CD14-positive monocyte (primary cell): ENCODE data around the gene ORAI3. TPM values are rescaled to one million over a fixed set of nuclear protein-coding genes. Genes with fewer than 3 reads are reported as not detected.

ENCODE experiments used
- DNase-seq, 3 donors: peaks; one replicate each; pipeline ENCODE4 v3.0.0-alpha.2; 2011 to 2022
- H2AFZ ChIP-seq: 2 replicates; pipeline ENCODE4 v1.6.0; 2012; ENCODE audit warnings: mild to moderate bottlenecking, low read depth, low read length, inconsistent platforms; ENCODE audit not compliant: insufficient read depth, poor library complexity, severe bottlenecking
- H3K27ac ChIP-seq, 2 donors: 1 replicate in 1 of 2; 2 replicates in 1 of 2; pipeline ENCODE4 v1.5.1; 2012 to 2013; ENCODE audit warnings: low read length in 2 of 2, control low read depth in 1 of 2, inconsistent platforms in 1 of 2, low read depth in 1 of 2, mild to moderate bottlenecking in 1 of 2
- H3K27me3 ChIP-seq, 2 donors: one replicate each; pipeline versions ENCODE4 v1.6.0 to v1.6.1; 2011 to 2013; ENCODE audit warnings: low read length in 2 of 2; ENCODE audit not compliant: control insufficient read depth in 2 of 2, insufficient read depth in 2 of 2
- H3K36me3 ChIP-seq, 2 donors: replicated peaks in 1 of 2; 1 replicate in 1 of 2; 2 replicates in 1 of 2; pipeline versions ENCODE4 v1.5.1 to v1.6.1; 2012 to 2013; ENCODE audit warnings: low read length in 2 of 2, control low read depth in 1 of 2, inconsistent platforms in 1 of 2, mild to moderate bottlenecking in 1 of 2; ENCODE audit not compliant: insufficient read depth in 2 of 2, control insufficient read depth in 1 of 2
- H3K4me1 ChIP-seq, 2 donors: 1 replicate in 1 of 2; 2 replicates in 1 of 2; pipeline versions ENCODE4 v1.5.1 to v1.6.1; 2012 to 2013; ENCODE audit warnings: low read length in 2 of 2, control low read depth in 1 of 2, inconsistent platforms in 1 of 2, mild to moderate bottlenecking in 1 of 2, moderate library complexity in 1 of 2; ENCODE audit not compliant: insufficient read depth in 2 of 2, control insufficient read depth in 1 of 2
- H3K4me2 ChIP-seq: replicated peaks from 2 replicates; pipeline ENCODE3; 2012; ENCODE audit warnings: low read length, moderate library complexity, mild to moderate bottlenecking; ENCODE audit not compliant: poor library complexity, severe bottlenecking; ENCODE audit errors: extremely low read depth
- H3K4me3 ChIP-seq, 3 experiments: fragments of 200-600 bp in 1 of 3; sonication (generic) in 1 of 3; replicated peaks in 1 of 3; 1 replicate in 2 of 3; 2 replicates in 1 of 3; pipeline ENCODE4 v1.5.1; 2011 to 2013; ENCODE audit warnings: low read length in 3 of 3, mild to moderate bottlenecking in 3 of 3, control low read depth in 2 of 3, low read depth in 2 of 3, inconsistent platforms in 1 of 3, moderate library complexity in 1 of 3
- H3K79me2 ChIP-seq: 2 replicates; pipeline ENCODE4 v1.6.0; 2012; ENCODE audit warnings: mild to moderate bottlenecking, control low read depth, inconsistent platforms, low read length, moderate library complexity; ENCODE audit not compliant: insufficient read depth
- H3K9ac ChIP-seq: 2 replicates; pipeline ENCODE4 v1.6.0; 2017; ENCODE audit warnings: low read length, mild to moderate bottlenecking; ENCODE audit not compliant: insufficient read depth, poor library complexity, severe bottlenecking
- H3K9me3 ChIP-seq, 2 donors: replicated peaks in 1 of 2; 1 replicate in 1 of 2; 2 replicates in 1 of 2; pipeline versions ENCODE4 v1.5.1 to v1.6.1; 2012 to 2013; ENCODE audit warnings: low read length in 2 of 2, control low read depth in 1 of 2; ENCODE audit not compliant: control insufficient read depth in 1 of 2, insufficient read depth in 1 of 2
- H4K20me1 ChIP-seq: 2 replicates; pipeline ENCODE4 v1.6.0; 2012; ENCODE audit warnings: mild to moderate bottlenecking, low read length, control low read depth, moderate library complexity; ENCODE audit not compliant: insufficient read depth
- H3K27ac Mint-ChIP-seq, 7 donors: one replicate each; pipeline ENCODE4 v1.8.0; 2020; ENCODE audit warnings: mild to moderate bottlenecking in 7 of 7, mixed read lengths in 7 of 7, moderate library complexity in 6 of 7, inconsistent platforms in 2 of 7
- H3K27me3 Mint-ChIP-seq, 3 donors: one replicate each; pipeline ENCODE4 v1.8.0; 2021 to 2022; ENCODE audit warnings: low read depth in 3 of 3, mild to moderate bottlenecking in 3 of 3, mixed read lengths in 3 of 3, moderate library complexity in 3 of 3, inconsistent platforms in 1 of 3
- H3K36me3 Mint-ChIP-seq, 2 donors: one replicate each; pipeline ENCODE4 v1.8.0; 2020; ENCODE audit warnings: mixed read lengths in 2 of 2, inconsistent platforms in 1 of 2, mild to moderate bottlenecking in 1 of 2
- H3K4me1 Mint-ChIP-seq: one replicate; pipeline ENCODE4 v1.8.0; 2020; ENCODE audit warnings: mild to moderate bottlenecking, mixed read lengths
- H3K4me3 Mint-ChIP-seq, 2 donors: one replicate each; pipeline ENCODE4 v1.8.0; 2020; ENCODE audit warnings: mild to moderate bottlenecking in 2 of 2, mixed read lengths in 2 of 2, moderate library complexity in 1 of 2
- H3K9me3 Mint-ChIP-seq, 7 donors: one replicate each; pipeline ENCODE4 v1.8.0; 2020 to 2022; ENCODE audit warnings: mixed read lengths in 7 of 7, mild to moderate bottlenecking in 6 of 7, moderate library complexity in 6 of 7, inconsistent platforms in 2 of 7
- CTCF ChIP-seq: fragments of 200-600 bp; IDR thresholded peaks from one replicate; pipeline ENCODE4 v1.8.0; 2022; ENCODE audit warnings: antibody characterized with exemption, mild to moderate bottlenecking
- WGBS: methylation state at CpG from one replicate; pipeline ENCODE4 v1.1.5; 2013; ENCODE audit warnings: missing lambda C conversion rate; ENCODE audit not compliant: insufficient coverage; 5-methylcytosine and 5-hydroxymethylcytosine counted together
- intact Hi-C, 2 donors: fragments of 100-400 bp; cut with micrococcal nuclease; formaldehyde crosslinking; loops; one replicate each; pipeline versions ENCODE4 v1.15.0 to v1.15.1; 2023
- polyA plus RNA-seq, 3 donors: library from polyadenylated mRNA; depleted of rRNA in 1 of 3; unstranded in 2 of 3; stranded (reverse) in 1 of 3; fragments of 300-500 nt in 2 of 3; fragments of >200 nt in 1 of 3; fragmentation: Illumina TruSeq in 2 of 3; gene quantifications; 1 replicate in 2 of 3; 2 replicates in 1 of 3; pipeline ENCODE4 v1.2.3, GENCODE V29; 2012 to 2021

ORAI3 gene
- polyA plus RNA-seq, 3 donors, result 34.3 to 80.3 (median 76.8) TPM

- no peaks in the 10 kb centered on the region for H3K36me3 Mint-ChIP-seq
- Histone ChIP-seq H3K4me2 (no peak overlapping the region), H3K4me3 (no peak overlapping the region), H2AFZ (no peak overlapping the region), H3K4me1 (peaks cover 13 to 17% of the 10 kb centered on the region in 2 donors), H3K9me3 (no peaks in the 10 kb centered on the region), H3K27ac (no peak overlapping the region), H3K9ac (no peak overlapping the region), H3K79me2 (no peaks in the 10 kb centered on the region), H3K36me3 (no peaks in the 10 kb centered on the region), H4K20me1 (no peaks in the 10 kb centered on the region), H3K27me3 (peaks cover 0 to 3% of the 10 kb centered on the region in 2 donors)
- H3K27ac Mint-ChIP-seq, result peak overlapping the region in 1 of 7 donors; percentile 79
- DNase-seq, result no peak
- no peak overlapping the region for H3K4me3 Mint-ChIP-seq
- H3K9me3 Mint-ChIP-seq, result no peaks in the 10 kb centered on the region
- no peak for TF ChIP-seq CTCF
- H3K27me3 Mint-ChIP-seq, result peaks cover 2 to 24% (median 8%) of the 10 kb centered on the region in 3 donors
- intact Hi-C loops, result no loop called here
- WGBS, result 78% methylated on average over 14 of the region's 16 CpGs
- peaks cover 12% of the 10 kb centered on the region for H3K4me1 Mint-ChIP-seq
These were observed 52.8 kb downstream of the ORAI3 start for GRCh38 chr16:31001507-31002249.

GRCh38 chr16:31002250-31002700 is 53.4 kb downstream of the ORAI3 start:
- Mint-ChIP-seq H3K4me3 (no peak overlapping the region), H3K36me3 (no peaks in the 10 kb centered on the region), H3K9me3 (no peaks in the 10 kb centered on the region), H3K27ac (peak overlapping the region in 1 of 7 donors; percentile 79), H3K27me3 (peaks cover 3 to 29% (median 11%) of the 10 kb centered on the region in 3 donors), H3K4me1 (peaks cover 9% of the 10 kb centered on the region)
- intact Hi-C loops, result no loop called here
- peaks cover 10 to 11% of the 10 kb centered on the region in 2 donors for H3K4me1 ChIP-seq
- H4K20me1 ChIP-seq, result no peaks in the 10 kb centered on the region
- H3K27me3 ChIP-seq, result peaks cover 0 to 6% of the 10 kb centered on the region in 2 donors
- no peak for TF ChIP-seq CTCF
- no peak overlapping the region for H3K27ac ChIP-seq
- H3K4me2 ChIP-seq, result no peak overlapping the region
- WGBS, result 97% methylated on average over 10 of the region's 10 CpGs
- no peaks in the 10 kb centered on the region for H3K79me2 ChIP-seq
- H3K9ac ChIP-seq, result no peak overlapping the region
- no peaks in the 10 kb centered on the region for H3K36me3 ChIP-seq
- no peak overlapping the region for H3K4me3 ChIP-seq
- H2AFZ ChIP-seq, result no peak overlapping the region
- no peak for DNase-seq
- no peaks in the 10 kb centered on the region for H3K9me3 ChIP-seq
